ENCODE data around the gene PHRF1. TPM values are rescaled to one million over a fixed set of nuclear protein-coding genes. Genes with fewer than 3 reads are reported as not detected.
A peak's percentile ranks its signal among the peaks of the same experiment; 100 is the strongest.

PHRF1 gene
- total RNA-seq, 2 experiments from 2014 or later, result 38.7 to 39.1 TPM

DNA sequence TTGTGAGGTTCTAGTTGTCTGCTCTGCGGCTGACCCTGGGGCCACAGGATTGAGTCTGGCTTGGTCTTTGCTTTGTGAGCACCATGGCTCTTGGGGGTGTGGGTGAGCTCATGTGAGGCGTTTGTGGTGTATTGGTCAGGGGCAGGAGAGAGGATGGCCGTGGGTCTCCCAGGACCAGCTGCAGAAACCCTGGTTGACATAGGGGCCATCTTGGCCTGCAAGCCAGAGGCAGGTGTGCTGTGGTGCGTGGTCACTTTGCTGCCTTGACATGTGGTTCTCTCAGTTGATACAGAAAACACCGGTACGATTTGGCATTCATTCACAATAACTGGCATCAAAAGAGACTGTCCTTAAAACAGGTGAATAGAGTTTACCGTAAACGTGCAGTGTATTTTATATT is 11.3 kb downstream of the PHRF1 start:
- Mint-ChIP-seq H3K4me3 (peak overlapping the region; percentile 65), H3K27me3 (no peaks in the 10 kb centered on the region), H3K27ac (peak overlapping the region; percentile 99), H3K9me3 (no peaks in the 10 kb centered on the region), H3K36me3 (ENCODE audit: low read depth) (peaks cover 62% of the 10 kb centered on the region), H3K4me1 (peaks cover 31% of the 10 kb centered on the region)
- DNase-seq, result no peak
- ChIA-PET POLR2A (interaction anchor here (0.9 to 2.4 kb wide), 12 partner anchors 9 to 319 kb away, joined by 3 to 9 read pairs (median 6); partner anchors contain the start of genes DEAF1, IRF7, PHRF1 and TMEM80), CTCF (interaction anchor here (0.6 to 1.5 kb wide), 4 partner anchors 12 to 138 kb away, joined by 3 to 7 read pairs (median 4); no protein-coding TSS in a partner anchor)

DNA sequence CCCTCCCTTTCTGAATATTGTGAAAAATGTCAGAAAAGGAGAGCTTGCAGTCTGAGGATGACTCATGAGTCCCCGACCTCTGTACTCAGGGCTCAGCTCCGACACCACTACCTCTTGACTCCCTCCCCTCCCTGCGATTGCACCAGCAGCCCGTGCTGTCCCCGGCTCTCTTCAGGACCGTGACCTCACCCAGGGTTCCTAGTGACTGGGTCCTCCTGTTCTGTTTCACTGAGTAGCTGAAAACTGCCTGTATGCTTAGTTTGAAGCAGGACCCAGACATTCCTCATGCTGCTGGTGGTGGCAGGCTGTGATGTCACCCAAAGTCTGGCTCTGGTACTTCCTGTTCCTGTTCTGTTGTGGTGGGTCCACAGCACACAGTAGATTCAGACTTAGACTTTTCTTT is 11.7 kb downstream of the PHRF1 start:
- no peaks in the 10 kb centered on the region for H3K9me3 Mint-ChIP-seq
- CTCF ChIA-PET, result interaction anchor here (0.6 to 1.5 kb wide), 4 partner anchors 12 to 138 kb away, joined by 3 to 7 read pairs (median 4); no protein-coding TSS in a partner anchor
- H3K27me3 Mint-ChIP-seq, result no peaks in the 10 kb centered on the region
- peak; percentile 73 for DNase-seq
- H3K4me3 Mint-ChIP-seq, result peak overlapping the region; percentile 65
- POLR2A ChIA-PET, result interaction anchor here (0.9 to 2.4 kb wide), 12 partner anchors 10 to 319 kb away, joined by 3 to 9 read pairs (median 6); partner anchors contain the start of genes DEAF1, IRF7, PHRF1 and TMEM80
- peaks cover 62% of the 10 kb centered on the region for H3K36me3 Mint-ChIP-seq (ENCODE audit: low read depth)
- H3K27ac Mint-ChIP-seq, result peak overlapping the region; percentile 99
- H3K4me1 Mint-ChIP-seq, result peaks cover 31% of the 10 kb centered on the region

DNA sequence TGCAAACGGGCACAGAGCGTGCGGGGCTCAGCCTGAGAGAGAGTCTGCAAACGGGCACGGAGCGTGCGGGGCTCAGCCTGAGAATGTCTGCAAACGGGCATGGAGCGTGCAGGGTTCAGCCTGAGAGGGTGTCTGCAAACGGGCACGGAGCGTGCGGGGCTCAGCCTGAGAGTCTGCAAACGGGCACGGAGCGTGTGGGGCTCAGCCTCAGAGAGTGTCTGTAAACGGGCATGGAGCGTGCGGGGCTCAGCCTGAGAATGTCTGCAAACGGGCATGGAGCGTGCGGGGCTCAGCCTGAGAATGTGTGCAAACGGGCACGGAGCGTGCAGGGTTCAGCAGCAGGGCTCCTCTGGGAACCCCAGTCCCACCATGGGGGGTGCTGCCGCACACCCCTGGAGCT is 13.5 kb downstream of the PHRF1 start:
- no peak overlapping the region for H3K4me3 Mint-ChIP-seq
- H3K27me3 Mint-ChIP-seq, result no peaks in the 10 kb centered on the region
- ChIA-PET POLR2A (interaction anchor here (1.2 to 1.5 kb wide), 2 partner anchors 25 to 136 kb away, joined by 3 to 4 read pairs; no protein-coding TSS in a partner anchor), CTCF (no interaction called here)
- peak overlapping the region; percentile 99 for H3K27ac Mint-ChIP-seq
- H3K9me3 Mint-ChIP-seq, result no peaks in the 10 kb centered on the region
- DNase-seq, result no peak
- peaks cover 34% of the 10 kb centered on the region for H3K4me1 Mint-ChIP-seq
- peaks cover 69% of the 10 kb centered on the region for H3K36me3 Mint-ChIP-seq (ENCODE audit: low read depth)

DNA sequence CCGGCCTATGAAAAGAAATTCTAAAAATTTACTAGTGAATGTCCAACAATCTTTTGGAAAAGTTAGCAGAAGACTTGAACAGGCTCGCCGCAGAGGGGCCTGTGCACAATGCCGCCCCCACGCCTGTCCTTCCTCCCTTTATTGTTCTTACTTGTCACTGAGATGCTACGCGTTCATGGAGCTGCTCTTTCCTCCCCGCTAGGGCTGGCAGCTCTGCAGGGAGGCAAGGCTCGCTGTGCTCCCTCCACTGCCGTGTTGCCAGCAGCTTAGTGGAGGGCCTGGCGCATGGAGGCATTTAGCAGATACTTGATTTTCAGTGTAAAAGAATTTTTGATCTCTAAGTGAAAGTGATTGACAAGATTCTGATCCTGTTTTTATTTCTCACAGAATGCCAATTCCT is 14.7 kb downstream of the PHRF1 start:
- no peaks in the 10 kb centered on the region for H3K27me3 Mint-ChIP-seq
- no peaks in the 10 kb centered on the region for H3K9me3 Mint-ChIP-seq
- ChIA-PET CTCF (interaction anchor here (0.7 kb wide), 2 partner anchors 7 to 15 kb away, joined by 3 to 4 read pairs; partner anchors contain the start of gene PHRF1), POLR2A (interaction anchor here (0.8 kb wide), 1 partner anchor 13 kb away, joined by 3 read pairs; no protein-coding TSS in a partner anchor)
- no peak for DNase-seq
- H3K27ac Mint-ChIP-seq, result peak overlapping the region; percentile 16
- no peak overlapping the region for H3K4me3 Mint-ChIP-seq
- H3K4me1 Mint-ChIP-seq, result peaks cover 42% of the 10 kb centered on the region
- H3K36me3 Mint-ChIP-seq (ENCODE audit: low read depth), result peaks cover 72% of the 10 kb centered on the region

DNA sequence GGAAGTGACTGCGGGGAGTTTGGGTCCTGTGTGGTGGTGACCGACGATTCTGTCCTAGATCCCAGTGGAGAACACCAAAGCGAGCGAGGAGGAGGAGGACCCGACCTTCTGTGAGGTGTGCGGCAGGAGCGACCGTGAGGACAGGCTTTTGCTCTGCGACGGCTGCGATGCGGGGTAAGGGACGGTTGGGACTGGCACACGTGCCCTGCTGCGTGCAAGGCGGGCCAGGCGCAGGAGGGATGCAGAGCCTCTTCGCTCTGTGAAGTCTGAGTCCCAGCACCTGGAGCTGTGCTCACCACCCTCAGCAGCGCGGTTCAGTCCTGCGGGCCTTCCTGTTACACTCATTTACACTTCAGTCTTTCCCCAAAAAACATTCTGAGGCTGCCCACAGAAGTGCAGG is 16.2 kb downstream of the PHRF1 start:
- Mint-ChIP-seq H3K9me3 (no peaks in the 10 kb centered on the region), H3K4me1 (peaks cover 41% of the 10 kb centered on the region), H3K36me3 (ENCODE audit: low read depth) (peaks cover 76% of the 10 kb centered on the region), H3K27ac (no peak overlapping the region), H3K4me3 (no peak overlapping the region), H3K27me3 (no peaks in the 10 kb centered on the region)
- CTCF ChIA-PET, result no interaction called here
- POLR2A ChIA-PET, result no interaction called here
- no peak for DNase-seq

DNA sequence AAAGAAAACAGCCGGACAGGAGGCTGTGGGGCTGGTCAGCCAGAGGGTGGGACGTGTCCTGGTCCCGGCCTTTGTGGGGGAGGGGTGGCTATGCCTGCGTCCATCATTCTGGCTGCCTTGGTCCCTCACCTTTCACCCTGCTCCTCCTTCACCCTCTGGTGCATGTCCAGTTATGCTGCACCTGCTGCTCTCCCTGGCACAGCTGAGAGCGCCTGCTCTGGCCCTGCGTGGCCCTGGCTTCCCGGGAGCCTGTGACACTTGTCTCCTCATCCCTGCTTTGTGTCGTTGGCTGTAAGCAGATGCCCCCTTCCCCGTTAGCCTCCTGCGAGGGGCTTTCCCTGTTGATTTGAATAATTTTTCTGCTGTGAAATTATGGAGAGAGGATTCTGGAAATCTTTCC is 16.6 kb downstream of the PHRF1 start:
- Mint-ChIP-seq H3K9me3 (no peaks in the 10 kb centered on the region), H3K36me3 (ENCODE audit: low read depth) (peaks cover 72% of the 10 kb centered on the region), H3K4me3 (no peak overlapping the region), H3K27me3 (no peaks in the 10 kb centered on the region), H3K4me1 (peaks cover 37% of the 10 kb centered on the region), H3K27ac (no peak overlapping the region)
- ChIA-PET CTCF (no interaction called here), POLR2A (no interaction called here)
- DNase-seq, result no peak

DNA sequence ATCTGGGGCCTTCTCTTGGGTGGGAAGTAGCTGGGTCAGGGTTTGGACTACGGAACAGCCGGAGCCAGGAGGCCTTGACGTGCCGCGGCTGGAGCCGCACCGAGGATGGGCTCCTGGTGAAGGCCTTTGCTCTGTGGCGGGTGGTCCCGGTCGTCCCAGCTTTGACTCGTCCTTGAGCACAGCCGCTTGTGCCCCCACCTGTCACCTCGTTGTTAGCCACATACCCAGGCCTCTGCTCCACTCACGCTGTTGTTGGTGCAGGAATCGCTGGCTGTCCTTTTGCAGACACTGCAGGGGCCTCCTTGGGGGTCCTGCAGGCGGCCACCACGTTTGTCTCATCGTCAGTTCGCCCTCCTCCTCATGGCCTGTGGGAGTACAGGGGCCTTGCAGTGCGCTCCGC is 17.1 kb downstream of the PHRF1 start:
- Mint-ChIP-seq H3K36me3 (ENCODE audit: low read depth) (peaks cover 70% of the 10 kb centered on the region), H3K27me3 (no peaks in the 10 kb centered on the region), H3K9me3 (no peaks in the 10 kb centered on the region), H3K4me3 (no peak overlapping the region), H3K27ac (no peak overlapping the region), H3K4me1 (peaks cover 32% of the 10 kb centered on the region)
- CTCF ChIA-PET, result no interaction called here
- no peak for DNase-seq
- POLR2A ChIA-PET, result no interaction called here

DNA sequence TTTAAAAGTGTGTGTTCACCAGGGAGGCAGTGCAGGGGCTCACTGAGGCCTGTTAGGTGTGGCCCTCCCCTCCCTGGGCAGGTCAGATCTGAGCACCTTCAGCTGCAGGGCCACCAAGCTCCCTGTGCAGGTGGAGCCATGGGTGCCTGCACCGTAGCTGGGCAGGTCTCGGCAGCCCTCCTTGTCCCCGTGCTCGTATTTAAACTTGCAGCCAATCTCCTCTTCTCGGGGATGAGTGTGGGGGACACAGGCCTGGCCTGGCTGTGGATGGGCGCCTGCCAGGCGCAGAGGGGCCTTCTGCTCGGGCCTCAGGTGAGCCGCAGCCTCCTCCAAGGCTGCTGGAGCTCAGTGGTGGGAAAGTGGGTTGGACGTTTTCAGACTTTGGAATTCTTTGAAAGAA is 19.1 kb downstream of the PHRF1 start:
- H3K4me1 Mint-ChIP-seq, result peaks cover 25% of the 10 kb centered on the region
- CTCF ChIA-PET, result interaction anchor here (1.3 kb wide), 1 partner anchor 41 kb away, joined by 3 read pairs; no protein-coding TSS in a partner anchor
- H3K36me3 Mint-ChIP-seq (ENCODE audit: low read depth), result peaks cover 59% of the 10 kb centered on the region
- POLR2A ChIA-PET, result no interaction called here
- H3K9me3 Mint-ChIP-seq, result no peaks in the 10 kb centered on the region
- DNase-seq, result no peak
- no peaks in the 10 kb centered on the region for H3K27me3 Mint-ChIP-seq
- H3K4me3 Mint-ChIP-seq, result no peak overlapping the region
- no peak overlapping the region for H3K27ac Mint-ChIP-seq

DNA sequence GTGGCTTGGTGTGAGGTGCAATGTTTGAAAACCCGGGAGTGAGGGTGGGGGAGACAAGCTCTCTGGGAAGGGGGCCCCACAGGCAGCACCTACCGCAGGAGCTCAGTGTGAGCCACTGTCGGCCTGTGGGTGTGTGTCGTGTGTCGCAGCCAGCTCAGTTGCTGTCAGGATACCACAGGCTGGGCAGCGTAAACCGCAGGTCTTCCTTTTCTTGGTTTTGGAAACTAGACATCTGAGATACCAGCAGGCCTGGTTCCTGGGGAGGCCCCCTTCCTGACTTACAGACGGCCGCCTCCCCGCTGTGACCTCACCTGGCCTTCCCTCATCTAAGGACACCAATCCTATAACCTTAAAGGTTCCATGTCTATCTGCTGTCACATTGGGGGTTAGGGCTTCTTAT is 20.1 kb downstream of the PHRF1 start:
- CTCF ChIA-PET, result interaction anchor here (1.3 kb wide), 1 partner anchor 42 kb away, joined by 3 read pairs; no protein-coding TSS in a partner anchor
- POLR2A ChIA-PET, result no interaction called here
- Mint-ChIP-seq H3K9me3 (no peaks in the 10 kb centered on the region), H3K27ac (peak overlapping the region; percentile 61), H3K4me1 (peaks cover 25% of the 10 kb centered on the region), H3K36me3 (ENCODE audit: low read depth) (peaks cover 53% of the 10 kb centered on the region), H3K27me3 (no peaks in the 10 kb centered on the region), H3K4me3 (no peak overlapping the region)
- peak; percentile 59 for DNase-seq

DNA sequence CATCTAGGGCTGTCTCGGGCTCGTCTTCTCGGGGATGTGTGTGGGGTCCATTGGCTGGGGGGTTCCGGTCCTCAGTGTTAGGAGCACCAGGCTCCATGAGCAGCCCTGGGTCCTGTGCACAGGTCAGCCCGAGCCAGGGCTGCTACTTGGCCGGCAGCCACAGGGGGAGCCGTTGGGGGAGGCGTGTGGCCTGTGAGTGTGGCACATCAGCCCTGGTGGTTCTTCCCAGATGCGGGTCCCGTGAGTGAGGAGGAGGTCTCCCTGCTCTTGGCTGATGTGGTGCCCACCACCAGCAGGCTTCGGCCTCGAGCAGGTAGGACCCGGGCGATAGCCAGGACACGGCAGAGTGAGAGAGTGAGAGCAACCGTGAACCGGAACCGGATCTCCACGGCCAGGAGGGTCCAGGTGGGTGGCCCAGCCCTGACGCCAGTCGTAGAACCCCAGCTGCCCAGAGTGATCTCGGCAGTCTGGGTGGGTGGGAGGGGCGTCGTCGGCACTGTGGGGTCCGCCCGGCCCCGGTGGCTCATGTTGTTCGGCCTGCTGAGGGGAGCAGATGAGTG is 21.0 kb downstream of the PHRF1 start:
- ChIA-PET CTCF (no interaction called here), POLR2A (no interaction called here)
- peaks cover 25% of the 10 kb centered on the region for H3K4me1 Mint-ChIP-seq
- no peak overlapping the region for H3K4me3 Mint-ChIP-seq
- peaks cover 57% of the 10 kb centered on the region for H3K36me3 Mint-ChIP-seq (ENCODE audit: low read depth)
- no peak for DNase-seq
- no peak overlapping the region for H3K27ac Mint-ChIP-seq
- no peaks in the 10 kb centered on the region for H3K9me3 Mint-ChIP-seq
- H3K27me3 Mint-ChIP-seq, result no peaks in the 10 kb centered on the region

DNA sequence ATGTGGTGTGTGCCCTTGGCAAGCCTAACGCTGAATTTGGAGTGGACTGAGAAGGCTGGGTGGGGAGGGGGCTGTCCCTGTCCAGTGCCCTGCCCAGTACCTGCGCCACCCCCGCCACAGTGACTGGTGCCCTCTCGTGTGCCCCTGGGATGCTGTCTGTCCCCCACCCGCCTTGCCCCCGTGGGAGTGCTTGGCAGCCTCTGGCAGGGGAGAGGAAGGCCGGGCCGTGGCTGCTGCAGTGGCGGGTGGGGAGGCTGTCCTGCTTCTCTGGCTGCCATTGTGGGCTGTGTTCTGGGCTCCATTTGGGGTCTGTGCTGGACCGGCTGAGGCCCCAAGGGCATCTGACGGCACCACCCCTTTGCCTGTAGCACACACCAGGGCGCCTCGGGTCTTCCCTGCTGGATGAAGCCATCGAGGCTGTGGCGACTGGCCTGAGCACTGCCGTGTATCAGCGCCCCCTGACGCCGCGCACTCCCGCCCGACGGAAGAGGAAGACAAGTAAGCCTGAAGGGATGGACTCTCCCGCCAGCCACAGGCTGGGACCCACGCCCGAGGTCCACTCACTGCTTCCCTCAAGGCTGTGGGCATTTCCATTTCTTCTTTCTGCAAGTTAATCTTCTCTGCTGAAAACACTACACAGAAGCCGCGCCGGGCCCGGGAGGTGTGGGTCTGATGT is 21.9 kb downstream of the PHRF1 start:
- no peak for DNase-seq

DNA sequence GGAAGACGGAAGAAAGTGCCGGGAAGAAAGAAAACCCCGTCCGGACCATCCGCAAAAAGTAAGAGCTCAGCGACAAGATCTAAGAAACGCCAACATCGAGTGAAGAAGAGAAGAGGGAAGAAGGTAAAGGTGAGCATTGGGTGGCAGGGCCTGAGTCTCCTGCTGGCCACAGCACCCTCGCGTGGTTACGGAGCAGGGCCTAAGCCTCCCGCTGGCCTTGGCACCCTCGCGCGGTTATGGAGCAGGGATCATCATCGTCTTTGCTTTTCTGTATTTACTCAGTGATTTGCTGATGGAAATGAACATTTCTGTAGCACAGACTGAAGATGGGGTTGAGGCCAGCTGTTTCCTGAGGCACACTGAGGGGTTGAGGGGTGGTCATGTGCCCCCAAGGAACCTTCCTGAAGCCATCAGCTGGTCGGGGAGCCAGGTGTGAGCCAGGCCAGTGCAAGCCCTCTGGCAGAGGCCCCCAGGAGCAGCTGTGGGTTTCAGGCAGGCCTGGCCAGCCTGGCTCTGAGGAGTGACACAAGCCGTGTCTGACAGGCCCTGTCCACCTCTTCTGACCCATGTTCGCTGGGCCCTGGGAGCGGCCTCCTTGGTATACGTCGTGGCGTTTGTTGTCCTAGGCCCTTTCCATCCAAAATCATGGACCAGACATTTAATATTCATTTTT is 25.4 kb downstream of the PHRF1 start:
- POLR2A ChIA-PET, result interaction anchor here (0.9 kb wide), 1 partner anchor 26 kb away, joined by 3 read pairs; the partner anchor contains the start of gene PHRF1

More for the DNA sequence above, 21.9 kb downstream of the PHRF1 start:
- Mint-ChIP-seq H3K27me3 (no peaks in the 10 kb centered on the region), H3K27ac (peak overlapping the region; percentile 7), H3K9me3 (no peaks in the 10 kb centered on the region), H3K4me3 (no peak overlapping the region), H3K4me1 (peaks cover 25% of the 10 kb centered on the region), H3K36me3 (ENCODE audit: low read depth) (peaks cover 54% of the 10 kb centered on the region)
- CTCF ChIA-PET, result no interaction called here
- POLR2A ChIA-PET, result no interaction called here

DNA sequence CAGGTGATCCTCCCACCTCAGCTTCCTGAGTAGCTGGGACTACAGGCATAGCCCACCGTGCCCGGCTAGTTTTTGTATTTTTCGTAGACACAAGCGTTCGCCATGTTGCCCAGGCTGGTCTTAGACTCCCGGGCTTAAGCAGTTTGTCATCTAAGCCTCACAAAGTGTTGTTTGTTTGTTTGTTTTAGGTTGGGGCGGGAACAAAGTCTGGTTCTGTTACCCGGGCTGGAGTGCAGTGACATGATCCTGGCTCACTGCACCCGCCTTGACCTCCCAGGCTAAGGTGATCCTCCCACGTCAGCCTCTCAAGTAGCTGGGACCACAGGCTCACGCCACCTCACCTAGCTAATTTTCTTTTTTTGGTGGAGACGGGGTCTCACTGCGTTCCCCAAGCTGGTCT is 26.9 kb downstream of the PHRF1 start:
- Mint-ChIP-seq H3K27ac (no peak overlapping the region), H3K9me3 (no peaks in the 10 kb centered on the region), H3K27me3 (no peaks in the 10 kb centered on the region), H3K36me3 (ENCODE audit: low read depth) (peaks cover 56% of the 10 kb centered on the region), H3K4me1 (no peaks in the 10 kb centered on the region), H3K4me3 (no peak overlapping the region)
- POLR2A ChIA-PET, result no interaction called here
- DNase-seq, result no peak
- CTCF ChIA-PET, result no interaction called here

More for the DNA sequence above, 25.4 kb downstream of the PHRF1 start:
- H3K9me3 Mint-ChIP-seq, result no peaks in the 10 kb centered on the region
- DNase-seq, result no peak
- no peak overlapping the region for H3K27ac Mint-ChIP-seq
- H3K4me3 Mint-ChIP-seq, result no peak overlapping the region
- no peaks in the 10 kb centered on the region for H3K27me3 Mint-ChIP-seq
- CTCF ChIA-PET, result interaction anchor here (0.7 kb wide), 1 partner anchor 234 kb away, joined by 4 read pairs; no protein-coding TSS in a partner anchor
- H3K36me3 Mint-ChIP-seq (ENCODE audit: low read depth), result peaks cover 54% of the 10 kb centered on the region
- H3K4me1 Mint-ChIP-seq, result peaks cover 5% of the 10 kb centered on the region

Measured in activated CD4-positive, alpha-beta memory T cell treated with anti-CD3 and anti-CD28 coated beads, Interleukin-2, amount 10 ng/mL, durations not matched to agents 7 days and 5 days (primary cell).